ENCODE measurements around the gene TRNP1. TPM values are rescaled to one million over a fixed set of nuclear protein-coding genes. Genes with fewer than 3 reads are reported as not detected.

Gene TRNP1
- total RNA-seq, 2 donors from 2014 or later: 0.29 TPM; not detected in 1

GRCh38 chr1:27009601-27010197 is 16.2 kb downstream of the TRNP1 start:
- Mint-ChIP-seq H3K27ac (no peak overlapping the region), H3K9me3 (no peaks in the 10 kb centered on the region), H3K36me3 (no peaks in the 10 kb centered on the region)
- DNase-seq (ENCODE audit: low spot score in 2 of 2) (no peak), ATAC-seq (no peak)

GRCh38 chr1:27010226-27010994 is 16.9 kb downstream of the TRNP1 start:
- Mint-ChIP-seq H3K9me3 (no peaks in the 10 kb centered on the region), H3K27ac (no peak overlapping the region), H3K36me3 (no peaks in the 10 kb centered on the region)
- DNase-seq (ENCODE audit: low spot score in 2 of 2): no peak
- ATAC-seq: no peak

- ATAC-seq (no peak), DNase-seq (ENCODE audit: low spot score in 2 of 2) (no peak)
- Mint-ChIP-seq H3K27ac (no peak overlapping the region), H3K36me3 (no peaks in the 10 kb centered on the region), H3K9me3 (no peaks in the 10 kb centered on the region)
Measured at GRCh38 chr1:27011058-27011764, 17.7 kb downstream of the TRNP1 start.

DNA sequence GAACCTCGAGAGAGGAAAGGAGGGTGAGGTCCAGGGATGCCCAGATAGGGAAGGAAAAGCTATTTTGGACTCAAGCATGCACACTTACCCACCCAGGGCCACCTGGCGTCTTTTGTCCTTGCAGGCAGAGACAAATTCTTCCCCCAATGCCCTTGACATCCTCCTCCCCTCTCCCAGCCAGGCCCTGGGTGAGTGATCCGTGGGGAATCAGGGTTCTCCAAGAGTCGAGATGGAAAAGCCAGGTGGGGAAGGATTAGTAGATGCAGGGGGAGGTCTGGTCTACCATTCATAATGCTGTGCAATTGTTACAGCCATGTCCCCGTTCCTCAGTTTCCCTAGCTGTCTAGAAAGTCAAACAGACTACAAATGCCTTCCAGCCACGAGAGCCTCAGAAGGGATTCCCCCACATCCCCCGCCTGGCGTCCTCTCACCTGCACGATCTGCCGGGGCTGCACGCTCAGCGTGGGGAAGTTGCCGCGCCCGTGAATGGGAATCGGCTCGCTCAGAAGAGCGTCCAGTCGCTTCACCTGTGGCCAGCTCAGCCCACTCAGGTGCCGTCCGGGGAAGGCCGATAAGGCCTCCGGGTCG is 18.6 kb downstream of the TRNP1 start:
- no peak for ATAC-seq
- Mint-ChIP-seq H3K9me3 (no peaks in the 10 kb centered on the region), H3K27ac (no peak overlapping the region), H3K36me3 (no peaks in the 10 kb centered on the region)
- DNase-seq (ENCODE audit: low spot score in 2 of 2): no peak

DNA sequence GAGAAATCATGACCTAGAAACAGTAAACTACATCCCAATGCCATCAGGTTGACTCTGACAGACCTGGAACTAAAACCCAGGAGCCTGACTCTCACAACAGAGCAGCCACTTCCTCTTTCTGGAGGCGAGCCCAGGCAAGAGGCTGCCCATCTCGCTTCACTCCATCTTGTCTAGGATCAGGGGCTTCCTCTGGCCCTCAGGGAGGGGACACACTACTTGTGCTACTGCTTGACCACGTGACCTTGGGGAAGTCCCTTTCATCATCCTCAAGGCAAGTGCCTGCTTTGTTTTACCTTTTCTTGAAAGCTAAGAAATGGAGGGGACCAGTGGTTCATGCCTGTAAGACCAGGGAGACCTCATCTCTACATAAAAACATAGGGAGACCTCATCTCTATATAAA is 21.8 kb downstream of the TRNP1 start:
- ATAC-seq (no peak), DNase-seq (ENCODE audit: low spot score in 2 of 2) (no peak)
- Mint-ChIP-seq H3K27ac (no peak overlapping the region), H3K36me3 (no peaks in the 10 kb centered on the region), H3K9me3 (no peaks in the 10 kb centered on the region)

- ATAC-seq: no peak
- H3K9me3 Mint-ChIP-seq: no peaks in the 10 kb centered on the region
- H3K27ac Mint-ChIP-seq: no peak overlapping the region
- DNase-seq (ENCODE audit: low spot score in 2 of 2): no peak
- no peaks in the 10 kb centered on the region for H3K36me3 Mint-ChIP-seq
Measured at GRCh38 chr1:27016376-27016775, 22.9 kb downstream of the TRNP1 start.

DNA sequence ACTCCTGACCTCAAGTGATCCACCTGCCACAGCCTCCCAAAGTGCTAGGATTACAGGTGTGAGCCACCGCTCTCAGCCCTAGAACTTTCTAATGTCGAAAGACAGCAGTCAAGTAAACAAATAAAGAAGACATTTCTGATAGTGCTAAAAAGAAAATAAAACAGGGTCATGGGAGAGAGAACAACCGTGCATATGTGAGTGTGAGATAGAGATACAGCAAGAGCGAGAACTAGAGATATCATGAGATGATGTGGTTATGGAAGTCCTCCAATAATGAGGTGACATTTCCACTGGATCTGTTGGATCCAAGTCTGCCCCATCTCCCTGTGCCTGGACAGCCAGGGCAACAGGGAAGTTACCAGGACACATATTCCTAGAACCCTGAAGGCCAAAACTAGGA is 23.7 kb downstream of the TRNP1 start:
- Mint-ChIP-seq H3K9me3 (no peaks in the 10 kb centered on the region), H3K36me3 (no peaks in the 10 kb centered on the region)
- ATAC-seq: no peak

DNA sequence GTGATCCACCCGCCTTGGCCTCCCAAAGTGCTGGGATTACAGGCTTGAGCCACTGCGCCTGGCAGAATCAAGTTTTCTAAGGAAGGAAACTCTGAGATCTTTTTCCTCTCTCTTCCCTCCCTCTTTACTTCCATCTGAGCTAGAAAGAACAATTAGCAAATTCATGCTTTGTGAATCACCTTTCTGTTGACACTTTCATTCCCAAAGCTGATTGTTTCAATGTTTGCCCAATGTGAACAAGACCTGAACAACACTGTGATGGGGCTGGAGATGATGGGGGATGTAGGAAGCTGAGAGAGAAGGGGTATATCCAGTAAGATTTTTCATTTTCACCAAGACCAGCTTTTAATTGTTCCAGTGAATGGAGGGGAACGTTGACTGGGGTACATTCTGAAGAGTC is 24.8 kb downstream of the TRNP1 start:
- DNase-seq (ENCODE audit: low spot score in 2 of 2) (no peak), ATAC-seq (no peak)
- Mint-ChIP-seq H3K9me3 (no peaks in the 10 kb centered on the region), H3K36me3 (no peaks in the 10 kb centered on the region), H3K27ac (no peak overlapping the region)

More for the DNA sequence above, 23.7 kb downstream of the TRNP1 start:
- H3K27ac Mint-ChIP-seq: no peak overlapping the region
- no peak for DNase-seq (ENCODE audit: low spot score in 2 of 2)

- Mint-ChIP-seq H3K36me3 (no peaks in the 10 kb centered on the region), H3K27ac (no peak overlapping the region), H3K9me3 (no peaks in the 10 kb centered on the region)
- DNase-seq (ENCODE audit: low spot score in 2 of 2) (no peak), ATAC-seq (no peak)
Measured at GRCh38 chr1:27021354-27022031, 28.0 kb downstream of the TRNP1 start.

GRCh38 chr1:27025718-27026117 is 32.2 kb downstream of the TRNP1 start:
- H3K36me3 Mint-ChIP-seq: no peaks in the 10 kb centered on the region
- DNase-seq (ENCODE audit: low spot score in 2 of 2) (no peak), ATAC-seq (no peak)
- no peaks in the 10 kb centered on the region for H3K9me3 Mint-ChIP-seq
- no peak overlapping the region for H3K27ac Mint-ChIP-seq

GRCh38 chr1:27026621-27027574 is 33.4 kb downstream of the TRNP1 start:
- ATAC-seq: no peak
- H3K9me3 Mint-ChIP-seq: no peaks in the 10 kb centered on the region

GRCh38 chr1:27027575-27028250 is 34.2 kb downstream of the TRNP1 start:
- ATAC-seq (no peak), DNase-seq (ENCODE audit: low spot score in 2 of 2) (no peak)
- Mint-ChIP-seq H3K36me3 (no peaks in the 10 kb centered on the region), H3K9me3 (no peaks in the 10 kb centered on the region), H3K27ac (no peak overlapping the region)

More at GRCh38 chr1:27026621-27027574, 33.4 kb downstream of the TRNP1 start:
- H3K36me3 Mint-ChIP-seq: no peaks in the 10 kb centered on the region
- DNase-seq (ENCODE audit: low spot score in 2 of 2): no peak
- no peak overlapping the region for H3K27ac Mint-ChIP-seq

GRCh38 chr1:27029517-27029916 is 36.0 kb downstream of the TRNP1 start:
- no peaks in the 10 kb centered on the region for H3K9me3 Mint-ChIP-seq
- no peak overlapping the region for H3K27ac Mint-ChIP-seq
- no peak for ATAC-seq
- DNase-seq (ENCODE audit: low spot score in 2 of 2): no peak
- H3K36me3 Mint-ChIP-seq: no peaks in the 10 kb centered on the region

GRCh38 chr1:27031235-27032118 is 38.0 kb downstream of the TRNP1 start:
- Mint-ChIP-seq H3K36me3 (no peaks in the 10 kb centered on the region), H3K27ac (no peak overlapping the region), H3K9me3 (no peaks in the 10 kb centered on the region)
- ATAC-seq (no peak), DNase-seq (ENCODE audit: low spot score in 2 of 2) (no peak)

DNA sequence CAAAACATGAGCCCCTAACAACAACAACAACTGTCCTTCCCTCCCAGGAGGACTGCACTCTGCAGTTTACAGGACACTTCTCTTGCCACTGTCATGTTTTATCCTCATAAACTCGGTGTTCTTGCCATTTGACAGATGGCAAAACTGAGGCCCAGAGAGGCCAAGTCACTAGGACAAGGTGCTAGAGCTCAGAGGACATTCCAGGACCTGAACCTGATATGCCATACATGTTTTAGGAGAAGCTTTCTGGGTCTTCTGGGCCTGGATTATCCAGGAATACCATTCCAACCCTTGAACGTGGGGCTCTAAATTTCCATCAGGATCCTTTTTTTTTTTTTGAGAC is 38.6 kb downstream of the TRNP1 start:
- Mint-ChIP-seq H3K27ac (no peak overlapping the region), H3K9me3 (no peaks in the 10 kb centered on the region)

More for the DNA sequence above, 38.6 kb downstream of the TRNP1 start:
- no peaks in the 10 kb centered on the region for H3K36me3 Mint-ChIP-seq
- ATAC-seq: no peak
- DNase-seq (ENCODE audit: low spot score in 2 of 2): no peak

Measured in activated naive CD4-positive, alpha-beta T cell treated with anti-CD3 and anti-CD28 coated beads, Interleukin-2, amount 50 U/mL, for 72 hours (primary cell).